ENCODE data around the gene RPS14.
"Not testable (repeated sequence)": the region's sequence is repeated elsewhere in the genome, so short reads cannot be mapped to it uniquely, and the experiment has no call there.

The RPS14 gene

GRCh38 chr5:150444770-150445169, 4.8 kb downstream of the RPS14 start:
- no peak for DNase-seq (ENCODE audit: low read depth in 2 of 2)

GRCh38 chr5:150443242-150444075, 6.1 kb downstream of the RPS14 start:
- DNase-seq (ENCODE audit: low read depth in 2 of 2): no peak

- DNase-seq (ENCODE audit: low read depth in 2 of 2): no peak
Measured at GRCh38 chr5:150442699-150443080, 6.8 kb downstream of the RPS14 start.

- DNase-seq (ENCODE audit: low read depth in 2 of 2): no peak
Measured at GRCh38 chr5:150441813-150442698, 7.5 kb downstream of the RPS14 start.

- no peak for DNase-seq (ENCODE audit: low read depth in 2 of 2)
Measured at GRCh38 chr5:150440948-150441812, 8.4 kb downstream of the RPS14 start.

- DNase-seq (ENCODE audit: low read depth in 2 of 2): no peak
Measured at GRCh38 chr5:150438873-150439546, 10.5 kb downstream of the RPS14 start.

GRCh38 chr5:150436141-150436680, 13.3 kb downstream of the RPS14 start:
- DNase-seq (ENCODE audit: low read depth in 2 of 2): peak; percentile 84 to 86

GRCh38 chr5:150434464-150434863, 15.1 kb downstream of the RPS14 start:
- DNase-seq (ENCODE audit: low read depth in 2 of 2): no peak

- DNase-seq (ENCODE audit: low read depth in 2 of 2): no peak
Measured at GRCh38 chr5:150431574-150431973, 18.0 kb downstream of the RPS14 start.

GRCh38 chr5:150431048-150431447, 18.5 kb downstream of the RPS14 start:
- DNase-seq (ENCODE audit: low read depth in 2 of 2): no peak

- no peak for DNase-seq (ENCODE audit: low read depth in 2 of 2)
Measured at GRCh38 chr5:150429410-150429873, 20.1 kb downstream of the RPS14 start.

GRCh38 chr5:150428978-150429377, 20.6 kb downstream of the RPS14 start:
- DNase-seq (ENCODE audit: low read depth in 2 of 2): no peak

- DNase-seq (ENCODE audit: low read depth in 2 of 2): no peak
Measured at GRCh38 chr5:150428106-150428876, 21.2 kb downstream of the RPS14 start.

- not testable (repeated sequence) for DNase-seq (ENCODE audit: low read depth in 2 of 2)
Measured at GRCh38 chr5:150426165-150426564, 23.4 kb downstream of the RPS14 start.

- DNase-seq (ENCODE audit: low read depth in 2 of 2): no peak
Measured at GRCh38 chr5:150422758-150423157, 26.8 kb downstream of the RPS14 start.

GRCh38 chr5:150422075-150422474, 27.5 kb downstream of the RPS14 start:
- no peak for DNase-seq (ENCODE audit: low read depth in 2 of 2)

- DNase-seq (ENCODE audit: low read depth in 2 of 2): no peak
Measured at GRCh38 chr5:150419630-150420270, 29.8 kb downstream of the RPS14 start.

GRCh38 chr5:150413902-150414790, 35.4 kb downstream of the RPS14 start:
- DNase-seq (ENCODE audit: low read depth in 2 of 2): not testable (repeated sequence)
